SK-N-SH treated with all-trans-retinoic acid at 6 μM for 48 hours (cell line): Measurements from ENCODE around the gene PRPF31.

ENCODE experiments used
- ARNTL ChIP-seq: fragments of 450-650 bp; formaldehyde crosslinking; IDR thresholded peaks from 2 replicates; pipeline ENCODE4 v1.5.0; 2020; ENCODE audit warnings: low read depth, mild to moderate bottlenecking, moderate library complexity, borderline replicate concordance
- ESRRG ChIP-seq: fragments of 250-450 bp; sonication (Bioruptor Pico); IDR thresholded peaks from 2 replicates; pipeline ENCODE4 v1.6.1; 2021; ENCODE audit warnings: mild to moderate bottlenecking
- OSR1 ChIP-seq: fragments of 250-450 bp; sonication (Bioruptor Pico); IDR thresholded peaks from 2 replicates; pipeline ENCODE4 v1.8.0; 2022; ENCODE audit warnings: moderate library complexity, mild to moderate bottlenecking, inconsistent platforms
- RARB ChIP-seq: fragments of 250-450 bp; sonication (Bioruptor Pico); IDR thresholded peaks from 2 replicates; pipeline ENCODE4 v1.8.0; 2021; ENCODE audit warnings: mild to moderate bottlenecking, moderate library complexity
- TCF4 ChIP-seq: fragments of 250-450 bp; sonication (Bioruptor Pico); IDR thresholded peaks from 2 replicates; pipeline ENCODE4 v1.8.0; 2021; ENCODE audit warnings: mild to moderate bottlenecking, moderate library complexity, borderline replicate concordance
- TOX ChIP-seq: fragments of 250-450 bp; sonication (Bioruptor Pico); IDR thresholded peaks from 2 replicates; pipeline ENCODE4 v1.8.0; 2021; ENCODE audit warnings: mild to moderate bottlenecking, moderate library complexity, borderline replicate concordance
- ZNF565 ChIP-seq: fragments of 450-650 bp; formaldehyde crosslinking; conservative IDR thresholded peaks from 2 replicates; pipeline ENCODE4 v1.5.0; 2020; ENCODE audit warnings: low read depth, mild to moderate bottlenecking, moderate library complexity
- ZNF70 ChIP-seq: fragments of 450-650 bp; formaldehyde crosslinking; IDR thresholded peaks from 2 replicates; pipeline ENCODE4 v1.5.0; 2020; ENCODE audit warnings: mild to moderate bottlenecking, moderate library complexity
- TF ChIP-seq, protein P1 (sequence below): fragments of 250-450 bp; sonication (Bioruptor Pico); IDR thresholded peaks from 2 replicates; pipeline ENCODE4 v1.8.0; 2020; ENCODE audit warnings: mild to moderate bottlenecking, moderate library complexity, borderline replicate concordance
- TF ChIP-seq, protein P2 (sequence below): fragments of 250-450 bp; sonication (Bioruptor Pico); IDR thresholded peaks from 2 replicates; pipeline ENCODE4 v1.5.1; 2020; ENCODE audit warnings: low read depth, mild to moderate bottlenecking, moderate library complexity
- TF ChIP-seq, protein P3 (sequence below): fragments of 250-450 bp; sonication (Bioruptor Pico); IDR thresholded peaks from 2 replicates; pipeline ENCODE4 v1.5.0; 2020; ENCODE audit warnings: mild to moderate bottlenecking, moderate library complexity

DNA sequence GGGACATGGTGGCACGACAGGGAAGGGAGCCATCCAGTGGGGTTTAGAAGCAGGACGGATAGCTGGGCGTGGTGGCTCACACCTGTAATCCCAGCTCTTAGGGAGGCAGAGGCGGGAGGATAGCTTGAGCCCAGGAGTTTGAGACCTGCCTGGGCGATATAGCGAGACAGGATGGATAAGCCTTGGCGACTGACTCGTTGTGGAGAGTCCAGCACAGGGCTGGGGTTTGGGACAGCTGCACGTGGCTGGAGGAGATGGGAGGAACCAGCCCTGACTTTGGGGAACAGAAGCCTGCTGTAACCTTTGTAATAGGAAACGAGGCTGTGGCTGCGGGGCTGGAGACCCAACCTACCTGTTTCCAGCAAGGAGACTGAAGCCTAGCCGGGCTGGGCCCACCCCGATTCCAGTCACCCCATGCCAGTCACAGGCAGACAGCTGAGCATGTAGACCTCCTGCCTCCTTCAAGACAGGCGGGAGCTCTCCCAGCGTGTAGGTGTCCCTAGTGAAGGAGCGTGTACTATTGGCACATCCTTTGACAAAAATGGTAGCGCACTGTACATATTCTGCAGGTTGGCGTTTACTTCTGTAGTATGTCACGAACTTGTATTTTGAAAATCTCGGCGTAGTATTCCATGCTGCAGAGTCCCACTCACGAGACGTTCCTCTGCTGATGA is 35.9 kb downstream of the PRPF31 start:
- TF ChIP-seq ZNF70 (CRISPR knock-in tag), result no peak
- TF ChIP-seq TOX (CRISPR knock-in tag), result no peak
- no peak for TF ChIP-seq ARNTL (CRISPR knock-in tag)
- no peak for TF ChIP-seq TCF4 (CRISPR knock-in tag)
- no peak for TF ChIP-seq ESRRG (CRISPR knock-in tag)
- TF ChIP-seq, protein P1, sequence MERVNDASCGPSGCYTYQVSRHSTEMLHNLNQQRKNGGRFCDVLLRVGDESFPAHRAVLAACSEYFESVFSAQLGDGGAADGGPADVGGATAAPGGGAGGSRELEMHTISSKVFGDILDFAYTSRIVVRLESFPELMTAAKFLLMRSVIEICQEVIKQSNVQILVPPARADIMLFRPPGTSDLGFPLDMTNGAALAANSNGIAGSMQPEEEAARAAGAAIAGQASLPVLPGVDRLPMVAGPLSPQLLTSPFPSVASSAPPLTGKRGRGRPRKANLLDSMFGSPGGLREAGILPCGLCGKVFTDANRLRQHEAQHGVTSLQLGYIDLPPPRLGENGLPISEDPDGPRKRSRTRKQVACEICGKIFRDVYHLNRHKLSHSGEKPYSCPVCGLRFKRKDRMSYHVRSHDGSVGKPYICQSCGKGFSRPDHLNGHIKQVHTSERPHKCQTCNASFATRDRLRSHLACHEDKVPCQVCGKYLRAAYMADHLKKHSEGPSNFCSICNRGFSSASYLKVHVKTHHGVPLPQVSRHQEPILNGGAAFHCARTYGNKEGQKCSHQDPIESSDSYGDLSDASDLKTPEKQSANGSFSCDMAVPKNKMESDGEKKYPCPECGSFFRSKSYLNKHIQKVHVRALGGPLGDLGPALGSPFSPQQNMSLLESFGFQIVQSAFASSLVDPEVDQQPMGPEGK (CRISPR knock-in tag), result no peak
- TF ChIP-seq, protein P2, sequence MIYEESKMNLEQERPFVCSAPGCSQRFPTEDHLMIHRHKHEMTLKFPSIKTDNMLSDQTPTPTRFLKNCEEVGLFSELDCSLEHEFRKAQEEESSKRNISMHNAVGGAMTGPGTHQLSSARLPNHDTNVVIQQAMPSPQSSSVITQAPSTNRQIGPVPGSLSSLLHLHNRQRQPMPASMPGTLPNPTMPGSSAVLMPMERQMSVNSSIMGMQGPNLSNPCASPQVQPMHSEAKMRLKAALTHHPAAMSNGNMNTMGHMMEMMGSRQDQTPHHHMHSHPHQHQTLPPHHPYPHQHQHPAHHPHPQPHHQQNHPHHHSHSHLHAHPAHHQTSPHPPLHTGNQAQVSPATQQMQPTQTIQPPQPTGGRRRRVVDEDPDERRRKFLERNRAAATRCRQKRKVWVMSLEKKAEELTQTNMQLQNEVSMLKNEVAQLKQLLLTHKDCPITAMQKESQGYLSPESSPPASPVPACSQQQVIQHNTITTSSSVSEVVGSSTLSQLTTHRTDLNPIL (CRISPR knock-in tag), result no peak
- TF ChIP-seq OSR1 (CRISPR knock-in tag), result no peak
- TF ChIP-seq, protein P3, sequence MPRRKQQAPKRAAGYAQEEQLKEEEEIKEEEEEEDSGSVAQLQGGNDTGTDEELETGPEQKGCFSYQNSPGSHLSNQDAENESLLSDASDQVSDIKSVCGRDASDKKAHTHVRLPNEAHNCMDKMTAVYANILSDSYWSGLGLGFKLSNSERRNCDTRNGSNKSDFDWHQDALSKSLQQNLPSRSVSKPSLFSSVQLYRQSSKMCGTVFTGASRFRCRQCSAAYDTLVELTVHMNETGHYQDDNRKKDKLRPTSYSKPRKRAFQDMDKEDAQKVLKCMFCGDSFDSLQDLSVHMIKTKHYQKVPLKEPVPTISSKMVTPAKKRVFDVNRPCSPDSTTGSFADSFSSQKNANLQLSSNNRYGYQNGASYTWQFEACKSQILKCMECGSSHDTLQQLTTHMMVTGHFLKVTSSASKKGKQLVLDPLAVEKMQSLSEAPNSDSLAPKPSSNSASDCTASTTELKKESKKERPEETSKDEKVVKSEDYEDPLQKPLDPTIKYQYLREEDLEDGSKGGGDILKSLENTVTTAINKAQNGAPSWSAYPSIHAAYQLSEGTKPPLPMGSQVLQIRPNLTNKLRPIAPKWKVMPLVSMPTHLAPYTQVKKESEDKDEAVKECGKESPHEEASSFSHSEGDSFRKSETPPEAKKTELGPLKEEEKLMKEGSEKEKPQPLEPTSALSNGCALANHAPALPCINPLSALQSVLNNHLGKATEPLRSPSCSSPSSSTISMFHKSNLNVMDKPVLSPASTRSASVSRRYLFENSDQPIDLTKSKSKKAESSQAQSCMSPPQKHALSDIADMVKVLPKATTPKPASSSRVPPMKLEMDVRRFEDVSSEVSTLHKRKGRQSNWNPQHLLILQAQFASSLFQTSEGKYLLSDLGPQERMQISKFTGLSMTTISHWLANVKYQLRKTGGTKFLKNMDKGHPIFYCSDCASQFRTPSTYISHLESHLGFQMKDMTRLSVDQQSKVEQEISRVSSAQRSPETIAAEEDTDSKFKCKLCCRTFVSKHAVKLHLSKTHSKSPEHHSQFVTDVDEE (CRISPR knock-in tag), result no peak
- TF ChIP-seq ZNF565, result no peak
- TF ChIP-seq RARB (CRISPR knock-in tag), result no peak
